Lower leg skin (tissue), 4 donors: ENCODE measurements around the gene TIPRL. TPM values are rescaled to one million over a fixed set of nuclear protein-coding genes. Genes with fewer than 3 reads are reported as not detected.

Experiments used
- DNase-seq, 2 donors: peaks; one replicate each; pipeline ENCODE4 v3.0.0-alpha.2; 2019; ENCODE audit warnings: low spot score in 2 of 2
- H3K4me3 ChIP-seq: fragments of 200-600 bp; sonication (generic); 2 replicates; pipeline ENCODE4 v1.5.1; 2017; ENCODE audit warnings: mild to moderate bottlenecking, low read depth; ENCODE audit not compliant: poor library complexity, severe bottlenecking
- CTCF ChIP-seq, 3 donors: fragments of 450-650 bp; IDR thresholded peaks; one replicate each; pipeline ENCODE4 v1.5.1; 2016; ENCODE audit warnings: antibody characterized with exemption in 3 of 3, mild to moderate bottlenecking in 3 of 3, moderate library complexity in 2 of 3
- POLR2A ChIP-seq, 2 donors: fragments of 450-650 bp; IDR thresholded peaks; one replicate each; pipeline ENCODE4 v1.6.1; 2016 to 2017; ENCODE audit warnings: antibody characterized with exemption in 2 of 2, mild to moderate bottlenecking in 1 of 2, moderate library complexity in 1 of 2
- WGBS, 2 donors: methylation state at CpG; one replicate each; pipeline ENCODE4 v1.1.5; 2018; 5-methylcytosine and 5-hydroxymethylcytosine counted together
- intact Hi-C: fragments of 100-400 bp; cut with DNase I; formaldehyde crosslinking; loops from one replicate; pipeline ENCODE4 v1.15.0; 2023; ENCODE audit warnings: low total_unique reads
- total RNA-seq, 4 donors: library from RNA; depleted of rRNA; stranded (reverse); fragments of >200 nt; gene quantifications; one replicate each; pipeline ENCODE4 v1.1.0, GENCODE V29; 2016

TIPRL gene
- 10 to 100 TPM; 13.2 to 21.8 (median 18.6) TPM for total RNA-seq

DNA sequence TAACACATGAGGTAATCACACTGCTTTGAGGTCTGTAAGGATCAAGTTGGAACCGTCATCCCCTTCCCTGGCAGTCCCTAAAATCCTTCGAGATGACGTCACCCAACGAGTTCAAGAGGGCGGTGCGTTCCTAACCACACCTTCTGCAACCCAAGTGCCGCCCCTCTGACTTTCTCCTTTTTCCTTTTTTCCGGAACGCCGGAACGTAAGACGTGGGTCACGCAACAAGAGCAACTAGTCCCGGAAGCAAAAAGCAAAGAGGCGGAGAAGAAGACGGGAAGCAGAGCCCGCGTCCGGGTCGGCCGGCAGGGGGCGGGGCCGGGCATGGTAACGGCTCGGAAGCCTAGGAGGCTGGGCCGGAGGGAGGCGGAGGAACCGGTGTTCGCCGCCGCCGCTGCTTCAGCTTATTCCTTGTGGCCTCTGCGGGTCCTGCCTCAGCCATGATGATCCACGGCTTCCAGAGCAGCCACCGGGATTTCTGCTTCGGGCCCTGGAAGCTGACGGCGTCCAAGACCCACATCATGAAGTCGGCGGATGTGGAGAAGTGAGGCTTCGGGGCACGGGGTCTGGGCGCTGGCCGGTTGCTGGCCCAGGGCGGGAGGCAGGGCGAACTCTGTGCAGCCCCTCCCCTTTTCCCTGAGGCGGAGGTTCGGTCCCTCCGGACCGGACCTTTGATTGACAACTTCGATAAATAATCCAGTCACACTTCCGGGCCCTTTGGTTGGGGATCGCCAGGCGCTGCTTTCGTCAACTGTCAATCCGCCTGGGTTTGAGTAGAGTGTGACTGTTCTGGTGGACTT, at the start of gene TIPRL:
TSS of gene TIPRL (plus strand) at position 325 of the 800 bp plus-strand sequence. CDS start at position 441, 116 bp downstream.
- peak; percentile 96 to 99 for DNase-seq
- intact Hi-C loops: no loop called here
- TF ChIP-seq CTCF (IDR thresholded peaks at IDR 0.05): peak in 1 of 3 donors; percentile 37
- no peak for TF ChIP-seq POLR2A (IDR thresholded peaks at IDR 0.05)
- WGBS, 2 donors: 0% methylated on average over 43 to 56 of the region's 56 CpGs
- H3K4me3 ChIP-seq: peak within 1 kb of the TSS; percentile 67

- 88 to 91% methylated on average over 6 of the region's 6 CpGs for WGBS, 2 donors
- H3K4me3 ChIP-seq: no peak overlapping the region
- intact Hi-C loops: no loop called here
- no peak for DNase-seq
- TF ChIP-seq POLR2A (IDR thresholded peaks at IDR 0.05) (no peak), CTCF (IDR thresholded peaks at IDR 0.05) (no peak)
These were observed 48.8 kb upstream of the TIPRL start for GRCh38 chr1:168129933-168130332.

DNA sequence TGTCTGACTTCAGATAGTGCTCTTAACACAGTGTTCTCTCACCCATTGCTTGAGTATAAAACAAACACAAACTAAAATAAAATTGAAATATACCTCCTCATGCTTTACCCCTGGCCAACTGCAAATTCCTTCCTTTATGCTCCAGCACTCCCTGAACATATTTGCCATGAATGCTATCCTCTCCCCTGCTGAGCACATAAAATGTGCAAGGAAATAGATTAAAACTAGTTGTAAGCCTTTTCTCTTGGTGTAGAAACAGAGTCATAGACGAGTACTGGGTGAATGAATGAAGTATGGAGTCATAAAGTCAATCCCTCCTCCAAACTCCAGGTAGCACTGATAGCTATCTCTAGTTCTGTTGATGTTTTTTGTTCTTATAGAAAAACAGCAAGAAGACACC, 44.6 kb upstream of the TIPRL start:
- no peak for DNase-seq
- intact Hi-C loops: no loop called here
- TF ChIP-seq POLR2A (IDR thresholded peaks at IDR 0.05): no peak
- no peak for TF ChIP-seq CTCF (IDR thresholded peaks at IDR 0.05)
- H3K4me3 ChIP-seq: no peak overlapping the region
- 56 to 74% methylated on average over 1 of the region's 1 CpG for WGBS, 2 donors

DNA sequence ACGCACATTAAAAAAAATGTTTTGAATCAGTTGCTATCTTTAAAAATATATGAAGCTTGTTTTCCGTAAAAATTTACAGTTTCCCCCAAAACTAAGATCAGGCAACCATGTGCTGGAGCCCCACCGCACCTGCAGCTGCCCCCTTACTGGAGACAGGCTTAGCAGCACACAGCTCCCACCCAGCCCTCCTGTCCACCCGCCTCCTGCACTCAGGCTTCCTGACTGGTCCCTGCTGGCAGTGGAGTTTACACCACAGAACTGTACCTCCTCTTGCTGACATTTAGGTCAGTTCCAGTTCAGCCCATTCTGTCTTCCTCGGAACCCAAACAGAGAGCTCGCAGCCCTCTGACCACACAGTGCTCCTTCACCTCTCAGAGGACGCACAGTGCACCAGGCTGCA, 44.1 kb upstream of the TIPRL start:
- DNase-seq: no peak
- no peak for TF ChIP-seq POLR2A (IDR thresholded peaks at IDR 0.05)
- TF ChIP-seq CTCF (IDR thresholded peaks at IDR 0.05): no peak
- intact Hi-C loops: no loop called here
- H3K4me3 ChIP-seq: no peak overlapping the region
- 90 to 93% methylated on average over 7 of the region's 7 CpGs for WGBS, 2 donors

DNA sequence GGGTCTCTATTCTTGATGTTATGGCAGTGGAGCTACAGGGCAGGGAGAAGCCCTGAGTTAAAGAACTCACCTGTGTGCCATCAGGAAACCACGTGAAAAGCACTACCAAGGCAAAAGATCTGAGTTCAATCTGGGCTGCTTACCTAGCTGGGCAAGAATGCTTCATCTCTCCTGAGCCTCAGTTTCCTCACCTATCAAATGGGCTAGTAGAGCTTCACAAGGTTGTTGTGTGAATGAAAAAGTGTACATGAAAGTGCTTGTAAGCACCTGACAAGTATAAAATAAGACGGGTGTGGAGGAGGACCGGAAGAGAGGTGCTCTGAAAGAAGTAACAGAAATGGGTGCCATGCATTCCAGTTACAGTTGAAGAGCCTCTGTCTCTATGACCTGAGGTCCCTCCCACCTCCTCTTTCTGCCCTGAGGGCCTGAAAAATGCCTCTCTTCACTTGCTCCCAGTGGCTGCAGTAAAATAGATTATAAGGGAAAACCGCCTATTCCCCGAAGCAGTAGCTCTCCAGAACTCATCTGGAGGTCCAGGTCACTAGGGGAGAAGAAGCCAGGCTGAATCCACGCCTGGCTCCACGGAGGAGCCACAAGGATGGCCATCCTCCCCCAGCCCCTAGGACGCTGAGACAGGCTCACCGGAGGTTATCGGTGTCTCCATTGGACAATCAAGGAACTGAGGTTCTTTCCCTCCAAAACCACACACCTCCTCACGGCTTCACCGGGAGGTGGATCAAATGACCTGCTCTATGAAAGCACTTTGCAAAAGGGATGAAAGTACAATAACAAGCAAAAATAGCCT, 43.4 kb upstream of the TIPRL start:
- H3K4me3 ChIP-seq: no peak overlapping the region
- 38 to 47% methylated on average over 12 of the region's 12 CpGs for WGBS, 2 donors
- intact Hi-C loops: no loop called here
- no peak for DNase-seq
- TF ChIP-seq POLR2A (IDR thresholded peaks at IDR 0.05): no peak
- TF ChIP-seq CTCF (IDR thresholded peaks at IDR 0.05): no peak
